ENCODE results near the gene AKR1C2. TPM values are rescaled to one million over a fixed set of nuclear protein-coding genes. Genes with fewer than 3 reads are reported as not detected.

The AKR1C2 gene
- total and polyA plus RNA-seq, 9 of the 15 experiments (the other 6 are each of a cell fraction or from before 2014, with no cell fraction given), result 13.8 to 74.0 (median 30.5) TPM

DNA sequence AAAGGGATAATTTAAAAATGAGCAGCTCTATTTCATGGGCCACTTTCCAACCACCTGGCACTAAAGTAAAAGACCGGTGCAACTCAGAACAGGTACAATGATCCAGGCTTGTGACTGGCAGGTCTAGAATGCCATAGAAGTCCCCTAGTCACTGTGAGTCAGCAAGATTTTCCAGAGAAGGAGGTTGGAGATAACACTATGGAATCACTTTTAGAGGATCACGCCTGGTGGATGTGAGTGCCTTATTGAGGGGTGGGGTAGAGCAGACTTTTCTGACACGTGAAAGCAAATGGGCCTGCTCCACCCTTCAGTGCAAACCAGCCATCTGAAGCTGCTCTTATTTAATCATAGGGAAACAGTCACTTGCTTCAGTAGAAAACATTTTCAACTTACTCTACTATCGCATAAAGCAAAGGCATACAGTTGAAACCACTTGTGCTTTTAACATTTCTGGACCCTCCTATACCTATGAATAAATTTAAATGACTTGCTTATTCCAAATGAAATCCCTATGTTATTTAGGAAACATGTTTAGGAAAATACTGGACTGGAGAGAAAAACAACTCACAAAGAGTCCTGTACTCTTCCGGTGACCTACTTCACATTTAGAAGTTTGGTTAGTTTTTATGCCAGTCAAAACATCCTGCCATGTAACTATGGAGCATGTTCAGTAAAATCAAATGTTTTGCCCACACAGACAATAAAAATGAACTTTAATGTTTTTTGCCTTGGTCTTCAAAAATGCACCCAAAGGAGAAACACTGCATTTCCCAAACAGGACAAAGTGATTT is 61.9 kb downstream of the AKR1C2 start (continued):
- TF ChIP-seq, protein P1, sequence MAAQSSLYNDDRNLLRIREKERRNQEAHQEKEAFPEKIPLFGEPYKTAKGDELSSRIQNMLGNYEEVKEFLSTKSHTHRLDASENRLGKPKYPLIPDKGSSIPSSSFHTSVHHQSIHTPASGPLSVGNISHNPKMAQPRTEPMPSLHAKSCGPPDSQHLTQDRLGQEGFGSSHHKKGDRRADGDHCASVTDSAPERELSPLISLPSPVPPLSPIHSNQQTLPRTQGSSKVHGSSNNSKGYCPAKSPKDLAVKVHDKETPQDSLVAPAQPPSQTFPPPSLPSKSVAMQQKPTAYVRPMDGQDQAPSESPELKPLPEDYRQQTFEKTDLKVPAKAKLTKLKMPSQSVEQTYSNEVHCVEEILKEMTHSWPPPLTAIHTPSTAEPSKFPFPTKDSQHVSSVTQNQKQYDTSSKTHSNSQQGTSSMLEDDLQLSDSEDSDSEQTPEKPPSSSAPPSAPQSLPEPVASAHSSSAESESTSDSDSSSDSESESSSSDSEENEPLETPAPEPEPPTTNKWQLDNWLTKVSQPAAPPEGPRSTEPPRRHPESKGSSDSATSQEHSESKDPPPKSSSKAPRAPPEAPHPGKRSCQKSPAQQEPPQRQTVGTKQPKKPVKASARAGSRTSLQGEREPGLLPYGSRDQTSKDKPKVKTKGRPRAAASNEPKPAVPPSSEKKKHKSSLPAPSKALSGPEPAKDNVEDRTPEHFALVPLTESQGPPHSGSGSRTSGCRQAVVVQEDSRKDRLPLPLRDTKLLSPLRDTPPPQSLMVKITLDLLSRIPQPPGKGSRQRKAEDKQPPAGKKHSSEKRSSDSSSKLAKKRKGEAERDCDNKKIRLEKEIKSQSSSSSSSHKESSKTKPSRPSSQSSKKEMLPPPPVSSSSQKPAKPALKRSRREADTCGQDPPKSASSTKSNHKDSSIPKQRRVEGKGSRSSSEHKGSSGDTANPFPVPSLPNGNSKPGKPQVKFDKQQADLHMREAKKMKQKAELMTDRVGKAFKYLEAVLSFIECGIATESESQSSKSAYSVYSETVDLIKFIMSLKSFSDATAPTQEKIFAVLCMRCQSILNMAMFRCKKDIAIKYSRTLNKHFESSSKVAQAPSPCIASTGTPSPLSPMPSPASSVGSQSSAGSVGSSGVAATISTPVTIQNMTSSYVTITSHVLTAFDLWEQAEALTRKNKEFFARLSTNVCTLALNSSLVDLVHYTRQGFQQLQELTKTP (IDR thresholded peaks at IDR 0.05; ENCODE audit: low read depth in 1 of 2, partially characterized antibody in 2 of 2), result peak in 1 of 2 experiments; percentile 71
- TF ChIP-seq NFE2 (IDR thresholded peaks at IDR 0.05; ENCODE audit: low read depth), result peak; percentile 99
- peak; percentile 97 for TF ChIP-seq MAFF (IDR thresholded peaks at IDR 0.05; ENCODE audit: low read length)
- 0 out of 4 replicates have a peak, but pooled peaks of 1 of the 2 experiments have one; percentile 29 for TF ChIP-seq TEAD1 (CRISPR knock-in tag; IDR thresholded peaks at IDR 0.05)
- TF ChIP-seq IRF2 (CRISPR knock-in tag; IDR thresholded peaks at IDR 0.05), result no peak
- TF ChIP-seq FOXJ2 (tag; IDR thresholded peaks at IDR 0.05), result peak; percentile 57; the same call in 1 of the 2 replicates
- peak; percentile 91 for TF ChIP-seq EP300 (IDR thresholded peaks at IDR 0.05; ENCODE audit: low read length)
- 0 out of 2 replicates have a peak, but pooled peaks have one; percentile 9 for TF ChIP-seq RAD51 (IDR thresholded peaks at IDR 0.05; ENCODE audit: borderline replicate concordance, low read depth)
- peak in 1 of 2 experiments; percentile 79; a peak in 2 of 4 replicates for TF ChIP-seq RCOR1 (IDR thresholded peaks at IDR 0.05; ENCODE audit: borderline replicate concordance in 1 of 2, low read depth in 2 of 2, low read length in 2 of 2)
- TF ChIP-seq ZNF41 (CRISPR knock-in tag; conservative IDR thresholded peaks at IDR 0.05), result no peak
- TF ChIP-seq, protein P2, sequence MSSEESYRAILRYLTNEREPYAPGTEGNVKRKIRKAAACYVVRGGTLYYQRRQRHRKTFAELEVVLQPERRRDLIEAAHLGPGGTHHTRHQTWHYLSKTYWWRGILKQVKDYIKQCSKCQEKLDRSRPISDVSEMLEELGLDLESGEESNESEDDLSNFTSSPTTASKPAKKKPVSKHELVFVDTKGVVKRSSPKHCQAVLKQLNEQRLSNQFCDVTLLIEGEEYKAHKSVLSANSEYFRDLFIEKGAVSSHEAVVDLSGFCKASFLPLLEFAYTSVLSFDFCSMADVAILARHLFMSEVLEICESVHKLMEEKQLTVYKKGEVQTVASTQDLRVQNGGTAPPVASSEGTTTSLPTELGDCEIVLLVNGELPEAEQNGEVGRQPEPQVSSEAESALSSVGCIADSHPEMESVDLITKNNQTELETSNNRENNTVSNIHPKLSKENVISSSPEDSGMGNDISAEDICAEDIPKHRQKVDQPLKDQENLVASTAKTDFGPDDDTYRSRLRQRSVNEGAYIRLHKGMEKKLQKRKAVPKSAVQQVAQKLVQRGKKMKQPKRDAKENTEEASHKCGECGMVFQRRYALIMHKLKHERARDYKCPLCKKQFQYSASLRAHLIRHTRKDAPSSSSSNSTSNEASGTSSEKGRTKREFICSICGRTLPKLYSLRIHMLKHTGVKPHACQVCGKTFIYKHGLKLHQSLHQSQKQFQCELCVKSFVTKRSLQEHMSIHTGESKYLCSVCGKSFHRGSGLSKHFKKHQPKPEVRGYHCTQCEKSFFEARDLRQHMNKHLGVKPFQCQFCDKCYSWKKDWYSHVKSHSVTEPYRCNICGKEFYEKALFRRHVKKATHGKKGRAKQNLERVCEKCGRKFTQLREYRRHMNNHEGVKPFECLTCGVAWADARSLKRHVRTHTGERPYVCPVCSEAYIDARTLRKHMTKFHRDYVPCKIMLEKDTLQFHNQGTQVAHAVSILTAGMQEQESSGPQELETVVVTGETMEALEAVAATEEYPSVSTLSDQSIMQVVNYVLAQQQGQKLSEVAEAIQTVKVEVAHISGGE (CRISPR knock-in tag; IDR thresholded peaks at IDR 0.05), result peak in 1 of 3 experiments; percentile 39; a peak in 1 of 6 replicates
- peak; percentile 45 for TF ChIP-seq SMAD4 (CRISPR knock-in tag; conservative IDR thresholded peaks at IDR 0.05)
- TF ChIP-seq, protein P3, sequence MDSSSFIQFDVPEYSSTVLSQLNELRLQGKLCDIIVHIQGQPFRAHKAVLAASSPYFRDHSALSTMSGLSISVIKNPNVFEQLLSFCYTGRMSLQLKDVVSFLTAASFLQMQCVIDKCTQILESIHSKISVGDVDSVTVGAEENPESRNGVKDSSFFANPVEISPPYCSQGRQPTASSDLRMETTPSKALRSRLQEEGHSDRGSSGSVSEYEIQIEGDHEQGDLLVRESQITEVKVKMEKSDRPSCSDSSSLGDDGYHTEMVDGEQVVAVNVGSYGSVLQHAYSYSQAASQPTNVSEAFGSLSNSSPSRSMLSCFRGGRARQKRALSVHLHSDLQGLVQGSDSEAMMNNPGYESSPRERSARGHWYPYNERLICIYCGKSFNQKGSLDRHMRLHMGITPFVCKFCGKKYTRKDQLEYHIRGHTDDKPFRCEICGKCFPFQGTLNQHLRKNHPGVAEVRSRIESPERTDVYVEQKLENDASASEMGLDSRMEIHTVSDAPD (CRISPR knock-in tag; IDR thresholded peaks at IDR 0.05), result no peak
- peak in 1 of 2 experiments; percentile 41; a peak in 1 of 4 replicates for TF ChIP-seq MAZ (CRISPR knock-in tag; conservative IDR thresholded peaks at IDR 0.05 in 1 of 2, IDR thresholded peaks at IDR 0.05 in 1 of 2)

Measured in K562 (cell line).